Breast epithelium (tissue), 3 donors: ENCODE data around the gene SBK1.

Experiments used
- CTCF ChIP-seq, 3 donors: fragments of 450-650 bp; IDR thresholded peaks; one replicate each; pipeline ENCODE4 v1.5.1; 2016 to 2017; ENCODE audit warnings: antibody characterized with exemption in 3 of 3, mild to moderate bottlenecking in 3 of 3, moderate library complexity in 3 of 3
- POLR2A ChIP-seq: fragments of 450-650 bp; IDR thresholded peaks from one replicate; pipeline ENCODE4 v1.6.1; 2016; ENCODE audit warnings: antibody characterized with exemption, mild to moderate bottlenecking, moderate library complexity
- POLR2AphosphoS5 ChIP-seq, 3 donors: sonication (generic); formaldehyde crosslinking; IDR thresholded peaks; one replicate each; pipeline ENCODE4 v1.6.1; 2017; ENCODE audit warnings: antibody characterized with exemption in 3 of 3

GRCh38 chr16:28267356-28267755, 25.0 kb upstream of the SBK1 start:
- TF ChIP-seq CTCF (IDR thresholded peaks at IDR 0.05) (no peak), POLR2A (no peak), POLR2AphosphoS5 (IDR thresholded peaks at IDR 0.05) (no peak)
